ENCODE measurements around the gene SLC37A4.

Gene SLC37A4

GRCh38 chr11:119016216-119017009, 14.3 kb downstream of the SLC37A4 start:
- TF ChIP-seq CTCF (IDR thresholded peaks at IDR 0.05) (no peak), ZFX (IDR thresholded peaks at IDR 0.05; ENCODE audit: borderline replicate concordance) (no peak)
- H3K27ac ChIP-seq = peak overlapping the region; percentile 96

- H3K27ac ChIP-seq = peak overlapping the region; percentile 96
- TF ChIP-seq ZFX (IDR thresholded peaks at IDR 0.05; ENCODE audit: borderline replicate concordance) = no peak
- TF ChIP-seq CTCF (IDR thresholded peaks at IDR 0.05) = peak; percentile 46
Measured at GRCh38 chr11:119015054-119015611, 15.5 kb downstream of the SLC37A4 start.

- peak overlapping the region; percentile 96; the same call in 1 of the 2 replicates for H3K27ac ChIP-seq
- TF ChIP-seq ZFX (IDR thresholded peaks at IDR 0.05; ENCODE audit: borderline replicate concordance) (no peak), CTCF (IDR thresholded peaks at IDR 0.05) (no peak)
Measured at GRCh38 chr11:119014209-119014924, 16.3 kb downstream of the SLC37A4 start.

GRCh38 chr11:119012629-119013170, 18.0 kb downstream of the SLC37A4 start:
- TF ChIP-seq ZFX (IDR thresholded peaks at IDR 0.05; ENCODE audit: borderline replicate concordance) (no peak), CTCF (IDR thresholded peaks at IDR 0.05) (no peak)
- H3K27ac ChIP-seq = peak overlapping the region; percentile 29

- TF ChIP-seq CTCF (IDR thresholded peaks at IDR 0.05) = no peak
- TF ChIP-seq ZFX (IDR thresholded peaks at IDR 0.05; ENCODE audit: borderline replicate concordance) = no peak
- peak overlapping the region; percentile 29 for H3K27ac ChIP-seq
Measured at GRCh38 chr11:119011476-119012053, 19.1 kb downstream of the SLC37A4 start.

GRCh38 chr11:119006656-119007055, 24.0 kb downstream of the SLC37A4 start:
- TF ChIP-seq CTCF (IDR thresholded peaks at IDR 0.05) (no peak), ZFX (IDR thresholded peaks at IDR 0.05; ENCODE audit: borderline replicate concordance) (no peak)

More at GRCh38 chr11:119006656-119007055, 24.0 kb downstream of the SLC37A4 start:
- H3K27ac ChIP-seq = no peak overlapping the region

All from 22Rv1 (cell line).